SJSA1 (cell line): Measurements from ENCODE around the gene CHMP2A. TPM values are rescaled to one million over a fixed set of nuclear protein-coding genes. Genes with fewer than 3 reads are reported as not detected.

Source experiments
- DNase-seq, 2 experiments: peaks; one replicate each; pipeline ENCODE4 v3.0.0-alpha.2; 2015 to 2020; ENCODE audit warnings: low spot score in 2 of 2, low read depth in 1 of 2
- H3K27ac ChIP-seq: fragments of 250-450 bp; sonication (Bioruptor Pico); 2 replicates; pipeline ENCODE4 v1.5.1; 2020; ENCODE audit warnings: mild to moderate bottlenecking, moderate library complexity
- H3K27me3 ChIP-seq: fragments of 250-450 bp; sonication (Bioruptor Pico); replicated peaks from 2 replicates; pipeline ENCODE4 v1.5.1; 2020; ENCODE audit warnings: mild to moderate bottlenecking, moderate library complexity
- H3K36me3 ChIP-seq: fragments of 250-450 bp; sonication (Bioruptor Pico); 2 replicates; pipeline ENCODE4 v1.5.1; 2020; ENCODE audit warnings: mild to moderate bottlenecking
- H3K4me1 ChIP-seq: fragments of 250-450 bp; sonication (Bioruptor Pico); replicated peaks from 2 replicates; pipeline ENCODE4 v1.6.1; 2021; ENCODE audit warnings: mild to moderate bottlenecking
- H3K4me3 ChIP-seq: fragments of 250-450 bp; sonication (Bioruptor Pico); 2 replicates; pipeline ENCODE4 v1.5.1; 2020; ENCODE audit warnings: mild to moderate bottlenecking
- H3K9me3 ChIP-seq: fragments of 250-450 bp; sonication (Bioruptor Pico); replicated peaks from 2 replicates; pipeline ENCODE4 v1.5.1; 2020; ENCODE audit warnings: mild to moderate bottlenecking
- total RNA-seq: library from RNA; depleted of rRNA; stranded (reverse); fragments of >200 nt; shearing (Covaris generic); gene quantifications from 2 replicates; pipeline ENCODE4 v1.2.3, GENCODE V29; 2014

CHMP2A gene
- total RNA-seq, 1 experiment from 2014 or later: 92.8 TPM

DNA sequence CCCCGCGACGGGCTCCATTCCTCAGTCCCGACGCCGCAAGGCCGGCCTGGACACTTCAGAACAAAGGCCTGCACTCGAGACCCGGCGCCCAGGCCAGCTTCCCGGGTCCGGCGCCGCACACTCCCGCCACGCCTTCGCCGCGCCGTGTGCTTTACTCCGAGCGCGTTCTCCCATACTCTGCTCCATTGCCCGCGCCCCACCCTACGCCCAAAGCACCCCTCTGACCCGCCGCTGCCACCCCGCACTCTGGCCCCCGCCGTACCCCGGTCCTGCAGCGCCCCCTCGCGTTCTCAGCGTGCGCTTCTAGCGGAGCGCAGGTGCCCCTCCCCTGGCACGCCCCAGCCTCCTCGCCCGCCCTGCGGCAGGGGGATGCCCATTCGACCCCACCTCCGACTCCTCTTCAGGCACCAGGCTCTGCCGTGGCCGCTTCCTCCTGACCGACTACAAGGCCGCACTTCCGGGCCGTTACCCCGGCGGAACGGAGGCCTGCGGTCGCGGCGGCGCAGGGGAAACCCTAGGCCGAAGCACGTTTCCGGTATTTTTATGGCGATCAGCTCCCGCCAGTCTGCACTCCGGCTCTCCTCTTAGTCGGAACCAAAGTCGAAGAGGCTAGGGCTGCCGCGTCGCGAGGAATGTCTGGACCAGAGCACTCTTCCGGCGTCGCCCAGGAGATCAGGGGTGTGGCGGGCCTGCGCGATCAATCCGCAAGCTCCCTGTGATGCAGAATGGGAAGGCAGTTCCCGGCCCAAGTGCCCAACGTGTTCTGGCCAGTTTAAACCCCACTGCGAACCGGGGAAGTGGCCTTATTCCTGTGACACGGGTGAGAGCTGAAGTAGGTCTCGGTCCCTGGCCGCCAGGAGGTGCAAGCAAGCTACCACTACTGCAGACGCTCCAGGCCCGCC lies 35.3 kb downstream of the CHMP2A start, which contains the start of gene ZBTB45:
TSS of gene ZBTB45 (minus strand) at position 456 of the 902 bp plus-strand sequence. CDS start 2,137 bp downstream, outside the sequence.
- Histone ChIP-seq H3K4me1 (peaks cover 9% of the 10 kb centered on the region), H3K36me3 (peaks cover 26% of the 10 kb centered on the region), H3K27me3 (no peaks in the 10 kb centered on the region), H3K4me3 (peak within 1 kb of the TSS; percentile 71), H3K27ac (peak within 1 kb of the TSS; percentile 59), H3K9me3 (no peaks in the 10 kb centered on the region)
- peak; percentile 94 to 96 for DNase-seq

- DNase-seq: peak in 1 of 2 experiments; percentile 79
Measured at GRCh38 chr19:58519087-58519354, 35.9 kb downstream of the CHMP2A start.

DNA sequence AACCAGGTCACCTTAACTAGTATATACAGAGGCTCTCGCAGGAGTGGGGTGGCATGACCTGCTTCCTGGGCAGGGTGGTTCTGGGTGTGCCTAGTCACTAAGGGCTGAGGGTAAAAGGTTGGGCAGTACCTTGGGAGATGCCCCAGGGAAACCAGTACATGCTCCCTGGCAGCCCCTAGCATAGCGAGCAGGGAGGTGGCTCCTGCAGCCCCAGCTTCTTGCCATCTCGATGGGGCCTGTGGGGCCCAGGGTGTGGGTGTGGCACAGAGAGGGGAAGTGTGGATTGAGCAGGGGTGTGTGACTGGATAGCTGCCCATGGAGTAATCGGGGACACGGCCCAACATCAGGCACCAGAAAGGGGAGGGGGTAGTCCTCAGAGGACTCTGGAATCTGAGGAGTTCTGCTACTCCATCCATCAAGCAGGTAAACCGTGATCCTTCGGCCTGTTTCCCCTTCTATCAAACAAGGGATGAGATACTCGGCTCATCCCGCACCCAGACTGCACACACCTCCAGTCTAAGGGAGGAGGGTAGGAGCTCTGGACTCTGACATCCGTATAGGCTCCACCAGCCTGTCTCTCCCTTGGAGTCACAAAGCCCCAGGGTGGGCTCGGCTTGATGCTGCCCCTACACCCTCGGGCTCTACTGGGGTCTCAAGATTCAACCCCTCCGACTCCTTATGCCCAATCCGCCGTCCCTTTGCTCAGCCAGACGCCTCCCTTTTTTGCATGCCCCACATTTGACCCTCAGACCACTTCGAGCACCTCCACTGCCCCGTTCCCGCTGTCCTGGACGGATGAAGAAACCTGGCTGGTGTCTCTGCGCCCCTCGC lies 36.4 kb downstream of the CHMP2A start:
- no peak overlapping the region for H3K27ac ChIP-seq
- peaks cover 35% of the 10 kb centered on the region for H3K36me3 ChIP-seq
- peaks cover 9% of the 10 kb centered on the region for H3K4me1 ChIP-seq
- no peaks in the 10 kb centered on the region for H3K27me3 ChIP-seq
- DNase-seq: no peak
- H3K4me3 ChIP-seq: peak overlapping the region; percentile 71
- H3K9me3 ChIP-seq: no peaks in the 10 kb centered on the region

More at GRCh38 chr19:58519087-58519354, 35.9 kb downstream of the CHMP2A start:
- Histone ChIP-seq H3K27me3 (no peaks in the 10 kb centered on the region), H3K4me1 (peaks cover 9% of the 10 kb centered on the region), H3K9me3 (no peaks in the 10 kb centered on the region), H3K4me3 (peak overlapping the region; percentile 71), H3K36me3 (peaks cover 30% of the 10 kb centered on the region), H3K27ac (peak overlapping the region; percentile 59)

- no peaks in the 10 kb centered on the region for H3K27me3 ChIP-seq
- no peak overlapping the region for H3K27ac ChIP-seq
- H3K4me3 ChIP-seq: no peak overlapping the region
- peaks cover 9% of the 10 kb centered on the region for H3K4me1 ChIP-seq
- no peak for DNase-seq
- peaks cover 38% of the 10 kb centered on the region for H3K36me3 ChIP-seq
- H3K9me3 ChIP-seq: no peaks in the 10 kb centered on the region
Measured at GRCh38 chr19:58516964-58517833, 37.7 kb downstream of the CHMP2A start.

GRCh38 chr19:58516246-58516836 lies 38.6 kb downstream of the CHMP2A start:
- Histone ChIP-seq H3K9me3 (no peaks in the 10 kb centered on the region), H3K27ac (no peak overlapping the region), H3K4me3 (no peak overlapping the region), H3K36me3 (peaks cover 38% of the 10 kb centered on the region), H3K4me1 (peaks cover 9% of the 10 kb centered on the region), H3K27me3 (no peaks in the 10 kb centered on the region)
- DNase-seq: no peak

DNA sequence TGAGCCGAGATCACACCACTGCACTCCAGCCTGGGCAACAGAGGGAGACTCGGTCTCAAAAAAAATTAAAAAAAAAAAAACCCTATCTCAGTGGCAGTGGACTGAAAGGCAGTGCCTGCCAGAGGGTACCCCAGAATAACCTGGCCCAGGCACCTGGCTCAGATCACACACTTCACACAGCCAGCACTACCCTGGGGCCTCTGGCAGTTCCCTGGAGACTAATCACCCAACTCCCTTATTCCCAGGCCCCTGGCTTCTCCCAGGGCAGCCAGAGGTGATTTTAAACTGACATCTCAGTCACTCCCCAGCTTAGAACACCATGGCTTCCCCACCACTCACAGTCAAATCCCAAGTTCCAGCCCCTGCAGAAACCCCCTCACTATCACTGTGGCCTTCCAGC lies 39.6 kb downstream of the CHMP2A start:
- Histone ChIP-seq H3K27ac (no peak overlapping the region), H3K4me3 (no peak overlapping the region), H3K27me3 (no peaks in the 10 kb centered on the region), H3K4me1 (peaks cover 9% of the 10 kb centered on the region), H3K36me3 (peaks cover 38% of the 10 kb centered on the region), H3K9me3 (no peaks in the 10 kb centered on the region)
- no peak for DNase-seq

DNA sequence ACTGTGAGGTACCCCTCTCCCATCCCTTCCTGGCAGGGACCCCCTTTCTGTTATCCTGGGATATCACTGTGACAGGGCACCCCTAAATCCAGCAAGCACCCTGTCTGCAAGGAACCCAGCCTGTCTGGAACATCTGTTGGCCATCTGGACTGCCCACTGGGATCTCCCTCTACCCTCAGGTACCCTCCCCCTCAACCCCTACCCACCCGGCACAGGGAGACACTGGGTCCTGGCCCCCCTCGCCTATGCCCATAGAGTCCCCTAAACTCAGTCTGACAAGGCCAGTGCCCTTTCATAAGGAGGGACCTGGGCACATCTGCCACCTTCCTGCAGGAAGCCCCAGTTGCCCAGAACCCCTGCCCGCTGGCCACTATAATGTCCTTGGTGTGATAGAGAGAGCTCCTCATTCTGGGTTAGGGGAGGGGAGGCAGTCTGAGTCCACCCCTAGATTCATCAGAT lies 40.3 kb downstream of the CHMP2A start:
- Histone ChIP-seq H3K4me1 (peaks cover 9% of the 10 kb centered on the region), H3K4me3 (no peak overlapping the region), H3K36me3 (peaks cover 38% of the 10 kb centered on the region), H3K27me3 (no peaks in the 10 kb centered on the region), H3K27ac (no peak overlapping the region), H3K9me3 (no peaks in the 10 kb centered on the region; the same call in 1 of the 2 replicates)
- no peak for DNase-seq

DNA sequence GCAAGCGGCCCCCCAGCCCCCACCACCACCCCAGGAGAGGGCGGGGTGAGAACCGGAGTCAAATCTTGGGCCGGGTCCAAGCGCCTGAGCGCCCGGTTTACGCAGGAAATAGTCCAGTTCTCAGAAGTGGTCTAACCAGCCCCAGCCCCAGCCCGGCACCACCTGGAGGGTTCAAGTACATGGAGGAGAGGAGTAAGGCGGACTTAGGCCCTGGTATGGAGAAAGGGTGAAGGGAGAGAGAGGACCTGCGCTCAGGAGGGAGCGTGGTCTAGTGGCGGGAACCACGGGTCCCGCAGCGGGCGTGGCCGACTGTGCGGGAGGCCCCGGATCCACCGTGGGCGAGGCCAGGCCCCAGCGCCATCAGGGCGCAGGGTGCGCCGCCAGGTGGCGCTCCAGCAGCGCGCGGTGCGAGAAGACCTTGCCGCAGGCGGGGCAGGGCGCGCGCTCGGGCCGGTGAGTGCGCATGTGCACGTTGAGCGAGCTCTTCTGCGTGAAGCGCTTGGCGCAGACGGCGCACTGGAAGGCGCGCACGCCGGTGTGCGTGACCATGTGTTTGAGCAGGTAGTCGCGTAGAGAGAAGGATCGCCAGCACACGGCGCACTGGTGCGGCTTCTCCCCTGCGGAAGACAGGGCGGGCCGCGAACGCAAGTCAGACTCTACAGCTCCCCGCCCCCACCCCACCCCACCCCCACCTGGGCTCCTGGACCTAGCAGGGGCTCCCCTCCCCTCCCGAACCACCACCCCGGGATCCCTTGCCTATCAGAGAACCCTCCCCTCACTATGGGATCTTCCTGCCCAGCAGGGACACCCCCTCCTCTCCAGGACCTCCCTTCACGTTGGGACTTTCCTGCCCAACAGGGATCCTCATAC lies 41.0 kb downstream of the CHMP2A start:
- H3K4me1 ChIP-seq: peaks cover 9% of the 10 kb centered on the region
- H3K36me3 ChIP-seq: peaks cover 34% of the 10 kb centered on the region
- no peak overlapping the region for H3K4me3 ChIP-seq
- DNase-seq: no peak
- no peaks in the 10 kb centered on the region; the same call in 1 of the 2 replicates for H3K9me3 ChIP-seq
- H3K27ac ChIP-seq: no peak overlapping the region
- H3K27me3 ChIP-seq: no peaks in the 10 kb centered on the region

GRCh38 chr19:58513213-58513693 lies 41.7 kb downstream of the CHMP2A start:
- no peak overlapping the region for H3K27ac ChIP-seq
- DNase-seq: no peak
- H3K9me3 ChIP-seq: no peaks in the 10 kb centered on the region; the same call in 1 of the 2 replicates
- H3K36me3 ChIP-seq: peaks cover 34% of the 10 kb centered on the region
- H3K4me3 ChIP-seq: no peak overlapping the region
- H3K27me3 ChIP-seq: no peaks in the 10 kb centered on the region
- peaks cover 3% of the 10 kb centered on the region for H3K4me1 ChIP-seq

DNA sequence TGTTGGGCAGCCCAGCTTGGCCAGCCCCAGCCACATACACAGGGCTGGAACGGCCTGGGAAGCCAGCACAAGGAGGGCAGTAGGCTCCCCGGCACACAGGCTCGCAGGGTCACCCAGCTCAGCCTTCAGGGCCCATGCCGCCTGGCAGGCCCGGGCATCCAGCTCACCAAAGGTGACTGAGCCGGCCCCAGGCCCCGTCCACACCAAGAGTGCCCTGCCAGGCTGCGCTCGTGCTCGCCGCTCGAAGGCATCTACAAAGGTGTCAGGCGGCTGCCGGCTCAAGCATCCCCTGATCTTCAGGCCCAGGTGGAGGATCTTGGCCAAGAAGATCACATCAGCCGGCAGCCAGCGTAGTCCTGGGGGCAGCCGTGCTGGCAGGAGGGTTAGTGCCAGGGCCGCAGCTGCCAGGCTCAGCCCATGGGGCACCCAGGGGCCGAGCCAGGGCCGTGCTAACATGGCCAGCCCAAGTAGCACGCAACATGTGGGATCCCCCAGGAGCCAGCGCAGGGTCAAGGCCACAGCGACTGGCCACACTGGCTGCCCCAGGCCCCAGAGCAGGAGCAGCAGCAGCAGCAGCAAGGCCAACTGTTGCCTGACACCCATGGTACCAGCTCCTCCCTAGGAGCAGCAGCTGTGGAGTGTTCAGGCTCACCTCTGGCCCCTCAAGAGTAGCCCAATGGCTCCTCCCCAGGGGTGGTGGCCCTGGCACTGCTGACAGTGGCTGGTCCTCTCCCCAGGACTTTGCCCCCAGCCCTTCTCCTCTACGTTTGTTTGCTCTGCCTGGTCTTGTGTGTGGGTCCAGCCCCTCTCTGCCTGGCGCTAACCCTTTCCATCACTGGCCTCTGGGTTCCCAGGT lies 43.3 kb downstream of the CHMP2A start, which contains the start of gene SLC27A5:
TSS of gene SLC27A5 (minus strand) at position 640 of the 856 bp plus-strand sequence. CDS start at position 603, 37 bp downstream.
- Histone ChIP-seq H3K4me1 (no peaks in the 10 kb centered on the region), H3K27ac (no peak within 1 kb of the TSS), H3K27me3 (no peaks in the 10 kb centered on the region), H3K36me3 (peaks cover 25% of the 10 kb centered on the region), H3K4me3 (no peak within 1 kb of the TSS), H3K9me3 (peaks cover 2% of the 10 kb centered on the region; the same call in 1 of the 2 replicates)
- DNase-seq: no peak

GRCh38 chr19:58510084-58510862 lies 44.6 kb downstream of the CHMP2A start:
- Histone ChIP-seq H3K9me3 (peaks cover 2% of the 10 kb centered on the region; the same call in 1 of the 2 replicates), H3K27me3 (no peaks in the 10 kb centered on the region), H3K4me1 (no peaks in the 10 kb centered on the region), H3K36me3 (peaks cover 15% of the 10 kb centered on the region), H3K4me3 (no peak overlapping the region), H3K27ac (no peak overlapping the region)
- no peak for DNase-seq
